ENCODE measurements around the gene KISS1. TPM values are rescaled to one million over a fixed set of nuclear protein-coding genes. Genes with fewer than 3 reads are reported as not detected.

Gene KISS1
- total RNA-seq, 4 donors from 2014 or later = not detected

DNA sequence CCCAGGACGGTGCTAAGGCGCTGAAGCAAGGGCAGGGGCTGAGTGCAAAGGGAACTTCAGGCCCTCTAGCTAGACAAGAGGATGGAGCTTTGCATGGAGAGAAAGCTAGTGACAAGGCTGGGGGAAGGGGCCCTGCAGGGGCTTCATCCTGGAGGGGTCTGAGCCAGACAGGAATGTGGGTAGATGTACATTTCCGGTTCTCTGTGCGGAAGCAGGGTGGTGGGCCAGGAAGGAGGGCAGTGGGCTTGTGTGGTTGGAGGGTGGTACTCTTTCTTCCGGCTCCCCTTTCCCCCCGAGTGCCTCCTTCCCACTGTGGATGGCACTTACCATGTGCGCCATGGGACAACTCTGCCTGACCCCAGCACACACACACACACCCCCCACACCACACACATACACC, 1.5 kb downstream of the KISS1 start:
- no peak overlapping the region for H3K27ac ChIP-seq
- peaks cover 0 to 10% (median 6%) of the 10 kb centered on the region in 4 donors for H3K4me1 ChIP-seq
- H3K36me3 ChIP-seq = no peaks in the 10 kb centered on the region
- in situ Hi-C loops (cut with MboI; ENCODE audit: low pct_ligation_motif_present in 1 of 4, low pct_unique_long_range_greater_than_20kb in 1 of 4, low sequenced_read_pairs in 3 of 4) = no loop called here
- DNase-seq = no peak
- intact Hi-C loops (cut with DNase I; ENCODE audit: low total_unique reads) = no loop called here
- no peak overlapping the region for H3K4me3 ChIP-seq
- no peaks in the 10 kb centered on the region for H3K9me3 ChIP-seq
- H3K27me3 ChIP-seq = peaks cover 34% of the 10 kb centered on the region
- TF ChIP-seq POLR2AphosphoS5 (IDR thresholded peaks at IDR 0.05) (no peak), EP300 (IDR thresholded peaks at IDR 0.05; ENCODE audit: low read depth) (no peak), POLR2A (IDR thresholded peaks at IDR 0.05) (no peak)
- TF ChIP-seq, protein P1, sequence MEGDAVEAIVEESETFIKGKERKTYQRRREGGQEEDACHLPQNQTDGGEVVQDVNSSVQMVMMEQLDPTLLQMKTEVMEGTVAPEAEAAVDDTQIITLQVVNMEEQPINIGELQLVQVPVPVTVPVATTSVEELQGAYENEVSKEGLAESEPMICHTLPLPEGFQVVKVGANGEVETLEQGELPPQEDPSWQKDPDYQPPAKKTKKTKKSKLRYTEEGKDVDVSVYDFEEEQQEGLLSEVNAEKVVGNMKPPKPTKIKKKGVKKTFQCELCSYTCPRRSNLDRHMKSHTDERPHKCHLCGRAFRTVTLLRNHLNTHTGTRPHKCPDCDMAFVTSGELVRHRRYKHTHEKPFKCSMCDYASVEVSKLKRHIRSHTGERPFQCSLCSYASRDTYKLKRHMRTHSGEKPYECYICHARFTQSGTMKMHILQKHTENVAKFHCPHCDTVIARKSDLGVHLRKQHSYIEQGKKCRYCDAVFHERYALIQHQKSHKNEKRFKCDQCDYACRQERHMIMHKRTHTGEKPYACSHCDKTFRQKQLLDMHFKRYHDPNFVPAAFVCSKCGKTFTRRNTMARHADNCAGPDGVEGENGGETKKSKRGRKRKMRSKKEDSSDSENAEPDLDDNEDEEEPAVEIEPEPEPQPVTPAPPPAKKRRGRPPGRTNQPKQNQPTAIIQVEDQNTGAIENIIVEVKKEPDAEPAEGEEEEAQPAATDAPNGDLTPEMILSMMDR (IDR thresholded peaks at IDR 0.05) = no peak
- 55 to 78% methylated on average over 7 of the region's 7 CpGs for WGBS, 2 donors (ENCODE audit: low coverage in 1 of 2)

GRCh38 chr1:204194080-204194479, 2.2 kb downstream of the KISS1 start:
- in situ Hi-C loops (cut with MboI; ENCODE audit: low pct_ligation_motif_present in 1 of 4, low pct_unique_long_range_greater_than_20kb in 1 of 4, low sequenced_read_pairs in 3 of 4) = no loop called here
- Histone ChIP-seq H3K4me3 (no peak overlapping the region), H3K36me3 (no peaks in the 10 kb centered on the region), H3K9me3 (no peaks in the 10 kb centered on the region), H3K4me1 (peaks cover 0 to 10% (median 6%) of the 10 kb centered on the region in 4 donors), H3K27ac (no peak overlapping the region), H3K27me3 (peaks cover 40% of the 10 kb centered on the region)
- WGBS, 2 donors (ENCODE audit: low coverage in 1 of 2) = 54% methylated on average over 2 of the region's 2 CpGs; no CpG with 5 or more reads in 1 of the 2 donors
- TF ChIP-seq, protein P1 (IDR thresholded peaks at IDR 0.05) = no peak
- TF ChIP-seq EP300 (IDR thresholded peaks at IDR 0.05; ENCODE audit: low read depth) = no peak
- TF ChIP-seq POLR2AphosphoS5 (IDR thresholded peaks at IDR 0.05) = no peak
- TF ChIP-seq POLR2A (IDR thresholded peaks at IDR 0.05) = no peak
- no peak for DNase-seq
- intact Hi-C loops (cut with DNase I; ENCODE audit: low total_unique reads) = no loop called here

GRCh38 chr1:204192589-204193352, 3.5 kb downstream of the KISS1 start:
- H3K27me3 ChIP-seq = peaks cover 53% of the 10 kb centered on the region
- no peak overlapping the region for H3K27ac ChIP-seq
- no peak for TF ChIP-seq EP300 (IDR thresholded peaks at IDR 0.05; ENCODE audit: low read depth)
- TF ChIP-seq, protein P1 (IDR thresholded peaks at IDR 0.05) = no peak
- TF ChIP-seq POLR2AphosphoS5 (IDR thresholded peaks at IDR 0.05) = no peak
- TF ChIP-seq POLR2A (IDR thresholded peaks at IDR 0.05) = no peak
- H3K9me3 ChIP-seq = no peaks in the 10 kb centered on the region
- intact Hi-C loops (cut with DNase I; ENCODE audit: low total_unique reads) (no loop called here), in situ Hi-C loops (cut with MboI; ENCODE audit: low pct_ligation_motif_present in 1 of 4, low pct_unique_long_range_greater_than_20kb in 1 of 4, low sequenced_read_pairs in 3 of 4) (no loop called here)
- 71 to 79% methylated on average over 1 to 3 of the region's 3 CpGs for WGBS, 2 donors (ENCODE audit: low coverage in 1 of 2)
- no peak overlapping the region for H3K4me3 ChIP-seq
- H3K4me1 ChIP-seq = peaks cover 0 to 10% (median 6%) of the 10 kb centered on the region in 4 donors
- DNase-seq = no peak
- no peaks in the 10 kb centered on the region for H3K36me3 ChIP-seq

- Histone ChIP-seq H3K4me1 (peaks cover 0 to 10% (median 6%) of the 10 kb centered on the region in 4 donors), H3K36me3 (no peaks in the 10 kb centered on the region), H3K27me3 (peaks cover 60% of the 10 kb centered on the region), H3K27ac (no peak overlapping the region), H3K9me3 (no peaks in the 10 kb centered on the region), H3K4me3 (no peak overlapping the region)
- 93 to 100% methylated on average over 2 of the region's 2 CpGs for WGBS, 2 donors (ENCODE audit: low coverage in 1 of 2)
- TF ChIP-seq, protein P1 (IDR thresholded peaks at IDR 0.05) = no peak
- TF ChIP-seq POLR2AphosphoS5 (IDR thresholded peaks at IDR 0.05) (no peak), POLR2A (IDR thresholded peaks at IDR 0.05) (no peak), EP300 (IDR thresholded peaks at IDR 0.05; ENCODE audit: low read depth) (no peak)
- DNase-seq = no peak
- intact Hi-C loops (cut with DNase I; ENCODE audit: low total_unique reads) = no loop called here
- in situ Hi-C loops (cut with MboI; ENCODE audit: low pct_ligation_motif_present in 1 of 4, low pct_unique_long_range_greater_than_20kb in 1 of 4, low sequenced_read_pairs in 3 of 4) = no loop called here
Observed at GRCh38 chr1:204192046-204192445, 4.2 kb downstream of the KISS1 start.

All from transverse colon (tissue), 4 donors.